GM12864 (cell line): ENCODE data around the gene ZBTB16.

ENCODE experiments used
- DNase-seq: peaks from one replicate; pipeline ENCODE4 v3.0.0-alpha.2; 2011; ENCODE audit warnings: low read depth
- H3K4me3 ChIP-seq: 2 replicates; pipeline ENCODE4 v1.5.1; 2011; ENCODE audit warnings: mild to moderate bottlenecking, low read depth, low read length, control low read depth
- TF ChIP-seq, protein P1 (sequence below): IDR thresholded peaks from 2 replicates; pipeline ENCODE4 v1.5.1; 2011; ENCODE audit warnings: low read depth, mild to moderate bottlenecking, moderate library complexity, low read length, control low read depth, inconsistent platforms; ENCODE audit errors: missing control alignments

ZBTB16 gene

DNA sequence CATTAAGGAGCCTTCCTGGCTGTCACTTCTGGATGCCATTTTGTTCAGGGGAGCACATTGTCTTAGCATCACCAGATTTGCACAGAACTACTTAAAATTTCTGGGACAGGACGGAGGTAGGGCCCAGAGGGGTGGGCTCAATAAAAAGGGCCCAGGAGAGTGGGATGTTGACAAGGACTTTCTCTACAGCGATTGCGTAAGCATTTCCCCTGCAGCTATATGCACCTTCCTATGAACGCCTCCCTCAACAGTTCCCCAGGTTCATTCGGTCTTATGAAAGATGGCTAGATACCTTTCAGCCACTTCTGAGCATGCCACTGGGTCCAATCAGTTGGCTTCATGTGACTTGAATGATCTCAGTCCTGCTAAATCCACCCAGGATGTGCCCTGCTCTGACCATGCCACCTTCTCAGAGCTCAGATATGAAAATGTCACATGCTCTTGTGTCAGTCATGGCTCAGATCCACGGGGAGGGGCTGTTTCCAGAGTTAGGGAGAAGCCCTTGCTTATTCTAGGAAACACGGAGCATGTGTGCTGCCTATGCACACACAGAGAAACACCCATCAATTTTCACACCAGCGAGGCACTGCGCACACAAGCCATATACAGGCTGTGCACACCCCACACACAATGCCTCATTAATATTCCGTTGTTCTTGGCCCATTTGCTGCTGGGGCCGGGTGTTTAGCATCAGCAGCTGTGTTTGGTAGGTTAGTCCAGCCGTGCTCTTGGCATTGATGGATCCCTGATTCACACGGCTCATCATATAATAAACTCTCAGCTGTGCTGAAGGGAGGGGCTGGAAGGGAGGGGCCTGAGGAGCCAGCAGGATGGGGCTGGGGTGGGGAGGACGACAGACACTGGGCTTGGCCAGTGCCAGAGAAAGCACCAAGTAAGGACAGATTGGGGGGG lies 184.2 kb downstream of the ZBTB16 start:
- DNase-seq = no peak
- no peak overlapping the region for H3K4me3 ChIP-seq
- TF ChIP-seq, protein P1, sequence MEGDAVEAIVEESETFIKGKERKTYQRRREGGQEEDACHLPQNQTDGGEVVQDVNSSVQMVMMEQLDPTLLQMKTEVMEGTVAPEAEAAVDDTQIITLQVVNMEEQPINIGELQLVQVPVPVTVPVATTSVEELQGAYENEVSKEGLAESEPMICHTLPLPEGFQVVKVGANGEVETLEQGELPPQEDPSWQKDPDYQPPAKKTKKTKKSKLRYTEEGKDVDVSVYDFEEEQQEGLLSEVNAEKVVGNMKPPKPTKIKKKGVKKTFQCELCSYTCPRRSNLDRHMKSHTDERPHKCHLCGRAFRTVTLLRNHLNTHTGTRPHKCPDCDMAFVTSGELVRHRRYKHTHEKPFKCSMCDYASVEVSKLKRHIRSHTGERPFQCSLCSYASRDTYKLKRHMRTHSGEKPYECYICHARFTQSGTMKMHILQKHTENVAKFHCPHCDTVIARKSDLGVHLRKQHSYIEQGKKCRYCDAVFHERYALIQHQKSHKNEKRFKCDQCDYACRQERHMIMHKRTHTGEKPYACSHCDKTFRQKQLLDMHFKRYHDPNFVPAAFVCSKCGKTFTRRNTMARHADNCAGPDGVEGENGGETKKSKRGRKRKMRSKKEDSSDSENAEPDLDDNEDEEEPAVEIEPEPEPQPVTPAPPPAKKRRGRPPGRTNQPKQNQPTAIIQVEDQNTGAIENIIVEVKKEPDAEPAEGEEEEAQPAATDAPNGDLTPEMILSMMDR = no peak

GRCh38 chr11:114244726-114245394 lies 185.3 kb downstream of the ZBTB16 start:
- TF ChIP-seq, protein P1 = no peak
- no peak overlapping the region for H3K4me3 ChIP-seq

DNA sequence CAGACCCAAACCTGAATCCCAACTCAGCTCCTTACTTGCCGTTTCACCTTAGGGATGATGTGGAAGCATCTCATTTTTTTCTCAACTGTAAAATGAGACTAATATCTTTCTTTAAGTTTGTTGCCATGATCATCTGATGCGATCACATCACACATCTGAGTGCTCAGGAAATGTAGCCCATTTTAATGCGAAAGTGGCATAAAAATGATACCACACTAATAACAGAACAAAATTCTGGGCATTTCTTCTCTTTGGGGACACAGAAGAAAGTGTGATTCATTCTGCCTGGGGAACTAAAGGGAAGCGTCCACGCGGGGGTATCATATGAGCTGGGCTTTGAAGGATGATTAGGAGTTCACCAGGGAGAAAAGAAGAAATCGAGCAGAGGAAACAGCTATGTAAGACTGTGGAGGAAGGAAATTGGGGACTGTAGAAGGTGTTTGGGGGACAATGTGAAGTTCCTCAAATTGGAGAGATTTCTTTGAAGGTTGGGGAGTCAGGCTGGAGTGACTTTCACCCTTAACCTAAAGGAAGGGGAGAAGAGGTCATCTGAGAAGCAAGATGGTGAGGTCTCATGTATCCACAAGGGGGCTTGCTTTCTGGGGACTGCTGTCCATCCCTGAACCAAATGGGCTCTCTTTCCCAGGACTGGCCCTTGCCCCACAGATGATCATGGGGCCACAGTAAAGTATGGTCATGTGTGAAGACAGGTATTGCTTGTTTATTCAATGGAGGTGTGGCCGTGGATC lies 187.0 kb downstream of the ZBTB16 start:
- no peak overlapping the region for H3K4me3 ChIP-seq
- DNase-seq = no peak
- TF ChIP-seq, protein P1 = no peak

More at GRCh38 chr11:114244726-114245394, 185.3 kb downstream of the ZBTB16 start:
- DNase-seq = no peak

GRCh38 chr11:114247070-114247789 lies 187.7 kb downstream of the ZBTB16 start:
- TF ChIP-seq, protein P1 = no peak
- H3K4me3 ChIP-seq = no peak overlapping the region
- DNase-seq = no peak

DNA sequence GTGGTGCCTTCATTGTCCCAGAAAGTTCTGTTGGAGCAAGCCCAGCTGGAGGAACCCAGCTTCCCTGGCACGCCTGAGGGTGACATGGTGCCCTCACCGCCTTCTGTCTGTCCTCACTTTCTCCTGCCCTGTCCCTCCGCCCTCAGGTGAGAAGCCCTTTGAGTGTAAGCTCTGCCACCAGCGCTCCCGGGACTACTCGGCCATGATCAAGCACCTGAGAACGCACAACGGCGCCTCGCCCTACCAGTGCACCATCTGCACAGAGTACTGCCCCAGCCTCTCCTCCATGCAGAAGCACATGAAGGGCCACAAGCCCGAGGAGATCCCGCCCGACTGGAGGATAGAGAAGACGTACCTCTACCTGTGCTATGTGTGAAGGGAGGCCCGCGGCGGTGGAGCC lies 190.7 kb downstream of the ZBTB16 start:
- no peak for DNase-seq
- H3K4me3 ChIP-seq = no peak overlapping the region
- TF ChIP-seq, protein P1 = no peak
